SU-DHL-6 (cell line): ENCODE measurements around the gene INPP1.

Source experiments
- H2AFZ ChIP-seq: fragments of 200-600 bp; sonication (generic); 2 replicates; pipeline ENCODE4 v1.6.1; 2014; ENCODE audit warnings: low read depth, mild to moderate bottlenecking, moderate library complexity, mixed read lengths, antibody characterized with exemption, low read length; ENCODE audit not compliant: severe bottlenecking
- H3F3A ChIP-seq: fragments of 200-600 bp; shearing (Covaris generic); 2 replicates; pipeline ENCODE4 v1.6.0; 2016; ENCODE audit warnings: antibody characterized with exemption, mild to moderate bottlenecking; ENCODE audit not compliant: insufficient read depth
- H3K27ac ChIP-seq: fragments of 200-600 bp; sonication (generic); 2 replicates; pipeline ENCODE4 v1.5.1; 2016; ENCODE audit warnings: low read depth, mild to moderate bottlenecking, low read length, moderate library complexity, mixed read lengths
- H3K27me3 ChIP-seq: fragments of 200-600 bp; sonication (generic), shearing (Covaris generic); 2 replicates; pipeline ENCODE4 v1.6.0; 2014; ENCODE audit warnings: mild to moderate bottlenecking, low read length
- H3K36me3 ChIP-seq: fragments of 200-600 bp; sonication (generic); 2 replicates; pipeline ENCODE4 v1.6.1; 2014; ENCODE audit warnings: mild to moderate bottlenecking, low read length, mixed read lengths
- H3K4me2 ChIP-seq: fragments of 300-600, 200-600 bp; shearing (Covaris generic), sonication (generic); 2 replicates; pipeline ENCODE4 v1.6.0; 2014; ENCODE audit warnings: low read length, low read depth, mild to moderate bottlenecking; ENCODE audit not compliant: poor library complexity, severe bottlenecking
- H3K4me3 ChIP-seq: fragments of 200-600 bp; sonication (generic); 2 replicates; pipeline ENCODE4 v1.5.1; 2014; ENCODE audit warnings: antibody characterized with exemption, low read length, mild to moderate bottlenecking, mixed read lengths; ENCODE audit not compliant: insufficient read depth, poor library complexity, severe bottlenecking
- H3K79me2 ChIP-seq: fragments of 200-600 bp; sonication (generic); 2 replicates; pipeline ENCODE4 v1.6.1; 2014; ENCODE audit warnings: mild to moderate bottlenecking, low read length, moderate library complexity; ENCODE audit not compliant: insufficient read depth
- H3K9ac ChIP-seq: fragments of 200-600 bp; sonication (generic); 2 replicates; pipeline ENCODE4 v1.7.0; 2014; ENCODE audit warnings: mild to moderate bottlenecking, low read length
- H3K9me2 ChIP-seq: fragments of 200-600 bp; sonication (generic); replicated peaks from 2 replicates; pipeline ENCODE4 v1.6.1; 2014; ENCODE audit warnings: low read length; ENCODE audit not compliant: insufficient read depth
- H3K9me3 ChIP-seq: fragments of 200-600 bp; sonication (generic); 2 replicates; pipeline ENCODE4 v1.6.1; 2014; ENCODE audit warnings: low read length, mixed read lengths; ENCODE audit not compliant: insufficient read depth
- H4K20me1 ChIP-seq: fragments of 200-600 bp; sonication (generic); 2 replicates; pipeline ENCODE4 v1.6.1; 2014; ENCODE audit warnings: low read depth, mild to moderate bottlenecking, antibody characterized with exemption, low read length, moderate library complexity, mixed read lengths
- CTCF ChIP-seq: fragments of 200-600 bp; sonication (generic); IDR thresholded peaks from one replicate; pipeline ENCODE4 v1.5.1; 2017; ENCODE audit warnings: antibody characterized with exemption, mild to moderate bottlenecking, low read length, moderate library complexity; ENCODE audit not compliant: insufficient read depth, poor library complexity, severe bottlenecking
- EZH2phosphoT487 ChIP-seq: fragments of 200-600 bp; sonication (generic), shearing (Covaris generic); conservative IDR thresholded peaks from 2 replicates; pipeline ENCODE4 v1.6.1; 2018; ENCODE audit warnings: mild to moderate bottlenecking, antibody characterized with exemption, low read length, moderate library complexity, mixed read lengths

The INPP1 gene

DNA sequence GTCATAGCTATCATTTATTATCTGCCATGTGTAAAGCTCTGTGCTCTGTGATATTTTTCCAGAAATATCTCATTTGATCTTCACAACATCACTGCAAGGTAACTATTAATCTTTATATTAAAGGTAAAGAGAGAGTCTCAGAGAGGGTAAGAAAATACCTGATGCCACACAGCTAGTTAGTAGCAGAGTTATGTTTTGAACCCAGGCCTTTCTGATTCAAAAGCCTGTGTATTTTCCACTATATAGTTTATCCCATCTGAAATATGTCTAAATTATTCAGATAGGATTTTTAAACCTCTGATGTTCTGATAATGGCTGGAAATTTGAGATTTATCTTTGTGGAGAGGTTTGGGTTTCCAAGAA lies 10.1 kb downstream of the INPP1 start:
- Histone ChIP-seq H3K27ac (no peak overlapping the region), H4K20me1 (no peaks in the 10 kb centered on the region), H3K79me2 (no peaks in the 10 kb centered on the region), H3F3A (no peaks in the 10 kb centered on the region), H3K4me2 (no peak overlapping the region), H3K9me2 (no peaks in the 10 kb centered on the region), H2AFZ (no peak overlapping the region), H3K27me3 (no peaks in the 10 kb centered on the region), H3K36me3 (no peaks in the 10 kb centered on the region), H3K4me3 (no peak overlapping the region), H3K9me3 (no peaks in the 10 kb centered on the region), H3K9ac (no peak overlapping the region)
- no peak for TF ChIP-seq CTCF
- TF ChIP-seq EZH2phosphoT487 = no peak

GRCh38 chr2:190354003-190354690 lies 10.8 kb downstream of the INPP1 start:
- no peak overlapping the region for H3K9ac ChIP-seq
- H3K27ac ChIP-seq = no peak overlapping the region
- H3K4me3 ChIP-seq = no peak overlapping the region
- H3F3A ChIP-seq = no peaks in the 10 kb centered on the region
- no peak overlapping the region for H2AFZ ChIP-seq
- H3K9me2 ChIP-seq = no peaks in the 10 kb centered on the region
- no peak overlapping the region for H3K4me2 ChIP-seq
- H3K27me3 ChIP-seq = no peaks in the 10 kb centered on the region
- no peaks in the 10 kb centered on the region for H3K79me2 ChIP-seq
- H4K20me1 ChIP-seq = no peaks in the 10 kb centered on the region
- H3K9me3 ChIP-seq = no peaks in the 10 kb centered on the region
- no peaks in the 10 kb centered on the region for H3K36me3 ChIP-seq
- TF ChIP-seq EZH2phosphoT487 (no peak), CTCF (no peak)

DNA sequence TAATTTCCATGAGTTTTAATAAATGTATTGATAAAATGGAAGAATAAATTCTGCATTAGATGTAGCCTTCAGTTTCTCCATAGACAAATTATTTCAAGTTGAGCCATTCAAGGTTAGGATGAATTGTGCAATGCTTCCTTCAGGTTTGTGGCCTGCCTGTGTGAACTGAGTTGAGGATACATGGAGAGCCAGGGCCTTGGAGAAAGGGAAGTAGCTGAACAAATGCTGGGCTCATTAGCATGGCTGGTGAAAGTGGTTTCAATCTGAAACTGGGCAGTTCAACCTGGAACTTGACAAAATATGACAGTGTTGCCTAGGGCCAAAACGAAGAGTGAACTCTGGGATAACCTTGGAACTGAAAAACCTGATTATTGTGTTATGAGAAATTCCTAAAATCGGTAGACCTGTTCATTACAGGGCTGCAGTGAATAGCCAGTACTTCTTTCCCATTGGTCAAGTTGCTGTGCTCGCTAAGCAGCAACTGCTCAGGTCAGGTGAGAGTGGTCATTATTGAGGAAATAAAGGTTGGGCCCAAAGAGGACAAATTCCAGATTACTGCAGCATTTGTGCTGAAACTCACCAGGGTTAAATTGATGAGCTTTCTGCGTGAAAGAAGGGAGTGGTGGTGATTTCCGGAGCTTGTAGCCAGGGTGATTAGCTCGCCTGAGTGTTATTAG lies 12.7 kb downstream of the INPP1 start:
- Histone ChIP-seq H3K4me2 (no peak overlapping the region), H3K4me3 (no peak overlapping the region), H3K9me3 (no peaks in the 10 kb centered on the region), H3K36me3 (no peaks in the 10 kb centered on the region), H3F3A (no peaks in the 10 kb centered on the region), H4K20me1 (no peaks in the 10 kb centered on the region), H2AFZ (no peak overlapping the region), H3K79me2 (no peaks in the 10 kb centered on the region), H3K9ac (no peak overlapping the region), H3K27me3 (no peaks in the 10 kb centered on the region), H3K9me2 (no peaks in the 10 kb centered on the region), H3K27ac (no peak overlapping the region)
- TF ChIP-seq CTCF (no peak), EZH2phosphoT487 (no peak)
